H9 (cell line): ENCODE results near the gene ELAC2. TPM values are rescaled to one million over a fixed set of nuclear protein-coding genes. Genes with fewer than 3 reads are reported as not detected.
A peak's percentile ranks its signal among the peaks of the same experiment; 100 is the strongest.

ENCODE experiments used
- DNase-seq: peaks from one replicate; pipeline ENCODE4 v3.0.0-alpha.2; 2017
- H2AFZ ChIP-seq: one replicate; pipeline ENCODE4 v1.6.1; 2013; ENCODE audit warnings: mild to moderate bottlenecking, low read length, control low read depth, moderate library complexity
- H2AK5ac ChIP-seq: 2 replicates; pipeline ENCODE4 v1.6.1; 2013; ENCODE audit warnings: low read length, control low read depth, mixed read lengths; ENCODE audit not compliant: insufficient read length
- H2BK120ac ChIP-seq: one replicate; pipeline ENCODE4 v1.6.1; 2013; ENCODE audit warnings: low read depth, mild to moderate bottlenecking, low read length, control low read depth, inconsistent platforms; ENCODE audit not compliant: poor library complexity, severe bottlenecking
- H2BK12ac ChIP-seq: 2 replicates; pipeline ENCODE4 v1.6.1; 2013; ENCODE audit warnings: low read length, control low read depth, mixed read lengths, low read depth; ENCODE audit not compliant: insufficient read length
- H2BK15ac ChIP-seq: 2 replicates; pipeline ENCODE4 v1.6.1; 2013; ENCODE audit warnings: low read depth, low read length, control low read depth
- H2BK20ac ChIP-seq: one replicate; pipeline ENCODE4 v1.6.1; 2013; ENCODE audit warnings: low read depth, mild to moderate bottlenecking, low read length, control low read depth, inconsistent platforms; ENCODE audit not compliant: poor library complexity, severe bottlenecking
- H2BK5ac ChIP-seq: 2 replicates; pipeline ENCODE4 v1.6.1; 2013; ENCODE audit warnings: low read length, control low read depth, mixed read lengths; ENCODE audit not compliant: insufficient read length
- H3K14ac ChIP-seq: 2 replicates; pipeline ENCODE4 v1.6.1; 2013; ENCODE audit warnings: low read length, control low read depth; ENCODE audit not compliant: insufficient read depth
- H3K18ac ChIP-seq: 2 replicates; pipeline ENCODE4 v1.6.1; 2013; ENCODE audit warnings: low read depth, mild to moderate bottlenecking, mixed read lengths, low read length, control low read depth; ENCODE audit not compliant: insufficient read length
- H3K23ac ChIP-seq: 2 replicates; pipeline ENCODE4 v1.6.1; 2013; ENCODE audit warnings: low read length, control low read depth, mixed read lengths, low read depth; ENCODE audit not compliant: insufficient read length
- H3K23me2 ChIP-seq: 2 replicates; pipeline ENCODE4 v1.6.1; 2013; ENCODE audit warnings: low read depth, mild to moderate bottlenecking, mixed read lengths, low read length, control low read depth; ENCODE audit not compliant: insufficient read length, poor library complexity, severe bottlenecking
- H3K27ac ChIP-seq: 2 replicates; pipeline ENCODE4 v1.5.1; 2013; ENCODE audit warnings: low read length, control low read depth, mixed read lengths, low read depth; ENCODE audit not compliant: insufficient read length
- H3K27me3 ChIP-seq: 2 replicates; pipeline ENCODE4 v1.6.1; 2013; ENCODE audit warnings: low read length, control low read depth, inconsistent platforms; ENCODE audit not compliant: insufficient read depth
- H3K4ac ChIP-seq: 2 replicates; pipeline ENCODE4 v1.6.1; 2013; ENCODE audit warnings: low read depth, mild to moderate bottlenecking, control low read depth, inconsistent platforms, low read length, moderate library complexity
- H3K4me1 ChIP-seq: 2 replicates; pipeline ENCODE4 v1.6.1; 2013; ENCODE audit warnings: low read length, control low read depth, inconsistent platforms; ENCODE audit not compliant: insufficient read depth
- H3K4me2 ChIP-seq: 2 replicates; pipeline ENCODE4 v1.6.1; 2013; ENCODE audit warnings: low read length, control low read depth, mixed read lengths; ENCODE audit not compliant: insufficient read length, insufficient read depth
- H3K56ac ChIP-seq: 2 replicates; pipeline ENCODE4 v1.6.1; 2013; ENCODE audit warnings: low read depth, mild to moderate bottlenecking, mixed read lengths, low read length, control low read depth; ENCODE audit not compliant: insufficient read length
- H3K79me1 ChIP-seq: 2 replicates; pipeline ENCODE4 v1.6.1; 2013; ENCODE audit warnings: low read depth, mild to moderate bottlenecking, moderate library complexity, low read length, control low read depth, inconsistent platforms; ENCODE audit not compliant: insufficient read depth, poor library complexity, severe bottlenecking
- H3K79me2 ChIP-seq: 2 replicates; pipeline ENCODE4 v1.6.1; 2013; ENCODE audit warnings: low read length, control low read depth, inconsistent platforms; ENCODE audit not compliant: insufficient read depth
- H3K9ac ChIP-seq: 2 replicates; pipeline ENCODE4 v1.6.1; 2013; ENCODE audit warnings: low read length, control low read depth, mixed read lengths; ENCODE audit not compliant: insufficient read length; ENCODE audit errors: extremely low read depth
- H3K9me3 ChIP-seq: one replicate; pipeline ENCODE4 v1.6.1; 2013; ENCODE audit warnings: low read depth, low read length, inconsistent platforms; ENCODE audit not compliant: control insufficient read depth
- H3T11ph ChIP-seq: one replicate; pipeline ENCODE4 v1.6.1; 2013; ENCODE audit warnings: mild to moderate bottlenecking, low read length, control low read depth, inconsistent platforms
- H4K20me1 ChIP-seq: one replicate; pipeline ENCODE4 v1.6.1; 2013; ENCODE audit not compliant: control insufficient read depth, insufficient read length, insufficient read depth
- H4K5ac ChIP-seq: 2 replicates; pipeline ENCODE4 v1.6.1; 2013; ENCODE audit warnings: low read depth, mild to moderate bottlenecking, mixed read lengths, low read length, control low read depth; ENCODE audit not compliant: insufficient read length
- H4K8ac ChIP-seq: replicated peaks from 2 replicates; pipeline ENCODE4 v1.6.1; 2013; ENCODE audit warnings: low read length, control low read depth, mixed read lengths, low read depth; ENCODE audit not compliant: insufficient read length
- H4K91ac ChIP-seq: 2 replicates; pipeline ENCODE4 v1.6.1; 2013; ENCODE audit warnings: low read depth, mild to moderate bottlenecking, moderate library complexity, mixed read lengths, low read length, control low read depth; ENCODE audit not compliant: insufficient read length
- H3K27ac Mint-ChIP-seq, 3 experiments: 2 replicates in 2 of 3; 3 replicates in 1 of 3; pipeline ENCODE4 v1.8.0; 2020 to 2021; ENCODE audit warnings: mixed read lengths in 3 of 3, mild to moderate bottlenecking in 1 of 3, moderate library complexity in 1 of 3
- H3K27me3 Mint-ChIP-seq: 2 replicates; pipeline ENCODE4 v1.8.0; 2021; ENCODE audit warnings: low read depth, mild to moderate bottlenecking, moderate library complexity, mixed read lengths
- H3K36me3 Mint-ChIP-seq, 3 experiments: 2 replicates in 2 of 3; 3 replicates in 1 of 3; pipeline ENCODE4 v1.8.0; 2020 to 2021; ENCODE audit warnings: low read depth in 3 of 3, mixed read lengths in 3 of 3; ENCODE audit not compliant: insufficient read depth in 1 of 3
- H3K4me1 Mint-ChIP-seq, 2 experiments: 2 replicates each; pipeline ENCODE4 v1.8.0; 2020; ENCODE audit warnings: mixed read lengths in 2 of 2
- H3K4me3 Mint-ChIP-seq, 2 experiments: 2 replicates in 1 of 2; 3 replicates in 1 of 2; pipeline ENCODE4 v1.8.0; 2020 to 2021; ENCODE audit warnings: mild to moderate bottlenecking in 2 of 2, mixed read lengths in 2 of 2, moderate library complexity in 1 of 2
- H3K9me3 Mint-ChIP-seq, 2 experiments: 2 replicates in 1 of 2; 3 replicates in 1 of 2; pipeline ENCODE4 v1.8.0; 2020; ENCODE audit warnings: mild to moderate bottlenecking in 2 of 2, mixed read lengths in 2 of 2, moderate library complexity in 1 of 2
- CTCF ChIP-seq: fragments of 200-600 bp; sonication (generic); conservative IDR thresholded peaks from 3 replicates; pipeline ENCODE4 v1.8.0; 2021; ENCODE audit warnings: antibody characterized with exemption, mild to moderate bottlenecking
- WGBS: extraction: QIAGEN DNeasy Blood & Tissue Kit; methylation state at CpG from one replicate; pipeline ENCODE4 v1.1.7; 2013; ENCODE audit warnings: missing lambda C conversion rate, low lambda C conversion rate, mixed read lengths; ENCODE audit not compliant: insufficient read length; ENCODE audit errors: extremely low coverage; 5-methylcytosine and 5-hydroxymethylcytosine counted together
- long read RNA-seq: library from polyadenylated mRNA; unstranded; transcript quantifications from one replicate; pipeline ENCODE4 v2.0.0, GENCODE V29; 2020
- total RNA-seq: library from RNA; stranded (reverse); gene quantifications from 2 replicates; pipeline ENCODE4 v1.2.1, GENCODE V29; 2021

Gene ELAC2, protein sequence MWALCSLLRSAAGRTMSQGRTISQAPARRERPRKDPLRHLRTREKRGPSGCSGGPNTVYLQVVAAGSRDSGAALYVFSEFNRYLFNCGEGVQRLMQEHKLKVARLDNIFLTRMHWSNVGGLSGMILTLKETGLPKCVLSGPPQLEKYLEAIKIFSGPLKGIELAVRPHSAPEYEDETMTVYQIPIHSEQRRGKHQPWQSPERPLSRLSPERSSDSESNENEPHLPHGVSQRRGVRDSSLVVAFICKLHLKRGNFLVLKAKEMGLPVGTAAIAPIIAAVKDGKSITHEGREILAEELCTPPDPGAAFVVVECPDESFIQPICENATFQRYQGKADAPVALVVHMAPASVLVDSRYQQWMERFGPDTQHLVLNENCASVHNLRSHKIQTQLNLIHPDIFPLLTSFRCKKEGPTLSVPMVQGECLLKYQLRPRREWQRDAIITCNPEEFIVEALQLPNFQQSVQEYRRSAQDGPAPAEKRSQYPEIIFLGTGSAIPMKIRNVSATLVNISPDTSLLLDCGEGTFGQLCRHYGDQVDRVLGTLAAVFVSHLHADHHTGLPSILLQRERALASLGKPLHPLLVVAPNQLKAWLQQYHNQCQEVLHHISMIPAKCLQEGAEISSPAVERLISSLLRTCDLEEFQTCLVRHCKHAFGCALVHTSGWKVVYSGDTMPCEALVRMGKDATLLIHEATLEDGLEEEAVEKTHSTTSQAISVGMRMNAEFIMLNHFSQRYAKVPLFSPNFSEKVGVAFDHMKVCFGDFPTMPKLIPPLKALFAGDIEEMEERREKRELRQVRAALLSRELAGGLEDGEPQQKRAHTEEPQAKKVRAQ
- total RNA-seq, result 87.2 and 90.7 TPM in 2 replicates
- long read RNA-seq, transcript ELAC2-201 (24 exons, 3,148 nt), result major isoform, 652 of 883 reads
- long read RNA-seq, transcript ELAC2-203 (23 exons, 2,671 nt), result minor isoform, 6 of 883 reads
- long read RNA-seq, partial matches to known transcripts, result 53 of 883 reads
- long read RNA-seq, other reads (novel, unspliced or antisense), result 172 of 883 reads

GRCh38 chr17:13017655-13018459, at the start of gene ELAC2:
Gene ELAC2, minus strand, starts transcription at chr17:13018027. Its CDS starts 80 bp downstream, at chr17:13017947.
- Histone ChIP-seq H4K91ac (no peak within 1 kb of the TSS), H3K18ac (peak within 1 kb of the TSS; percentile 30), H3K9me3 (no peaks in the 10 kb centered on the region), H3K23me2 (peaks cover 4% of the 10 kb centered on the region), H2BK15ac (no peak within 1 kb of the TSS; the same call in 1 of the 2 replicates), H3K23ac (no peak within 1 kb of the TSS), H3K27ac (peak within 1 kb of the TSS; percentile 55), H4K8ac (no peak within 1 kb of the TSS), H2AFZ (no peak within 1 kb of the TSS), H3K4me1 (no peaks in the 10 kb centered on the region; the same call in 1 of the 2 replicates), H4K20me1 (no peaks in the 10 kb centered on the region), H2BK12ac (no peak within 1 kb of the TSS), H3K79me2 (peaks cover 2% of the 10 kb centered on the region; the same call in 1 of the 2 replicates), H2AK5ac (no peak within 1 kb of the TSS), H3K56ac (no peak within 1 kb of the TSS), H3K27me3 (no peaks in the 10 kb centered on the region), H3K4me2 (peak within 1 kb of the TSS; percentile 98), H2BK120ac (no peak within 1 kb of the TSS), H3T11ph (no peak within 1 kb of the TSS), H3K79me1 (no peaks in the 10 kb centered on the region), H3K9ac (peak within 1 kb of the TSS; percentile 83), H4K5ac (no peak within 1 kb of the TSS), H2BK5ac (no peak within 1 kb of the TSS), H2BK20ac (no peak within 1 kb of the TSS), H3K14ac (peak within 1 kb of the TSS; percentile 67), H3K4ac (no peak within 1 kb of the TSS)
- TF ChIP-seq CTCF, result peak; percentile 29; the same call in 2 of the 3 replicates
- Mint-ChIP-seq H3K27me3 (no peaks in the 10 kb centered on the region), H3K27ac (peak within 1 kb of the TSS; percentile 96), H3K4me3 (peak within 1 kb of the TSS; percentile 89 to 94), H3K36me3 (peaks cover 34 to 42% (median 41%) of the 10 kb centered on the region in 3 experiments), H3K4me1 (peaks cover 7 to 16% of the 10 kb centered on the region in 2 experiments), H3K9me3 (no peaks in the 10 kb centered on the region)
- DNase-seq, result peak; percentile 99
- no CpG with 5 or more reads among the region's 79 CpGs for WGBS
